DMS79 treated with DMSO at 0.1 percent for 48 hours (cell line): ENCODE data around the gene SRPK3.
"Not testable (repeated sequence)": the region's sequence is repeated elsewhere in the genome, so short reads cannot be mapped to it uniquely, and the experiment has no call there.

Experiments used
- DNase-seq: peaks from one replicate; lab custom pipeline; 2025; lab: John Stamatoyannopoulos, UW

SRPK3 gene, protein sequence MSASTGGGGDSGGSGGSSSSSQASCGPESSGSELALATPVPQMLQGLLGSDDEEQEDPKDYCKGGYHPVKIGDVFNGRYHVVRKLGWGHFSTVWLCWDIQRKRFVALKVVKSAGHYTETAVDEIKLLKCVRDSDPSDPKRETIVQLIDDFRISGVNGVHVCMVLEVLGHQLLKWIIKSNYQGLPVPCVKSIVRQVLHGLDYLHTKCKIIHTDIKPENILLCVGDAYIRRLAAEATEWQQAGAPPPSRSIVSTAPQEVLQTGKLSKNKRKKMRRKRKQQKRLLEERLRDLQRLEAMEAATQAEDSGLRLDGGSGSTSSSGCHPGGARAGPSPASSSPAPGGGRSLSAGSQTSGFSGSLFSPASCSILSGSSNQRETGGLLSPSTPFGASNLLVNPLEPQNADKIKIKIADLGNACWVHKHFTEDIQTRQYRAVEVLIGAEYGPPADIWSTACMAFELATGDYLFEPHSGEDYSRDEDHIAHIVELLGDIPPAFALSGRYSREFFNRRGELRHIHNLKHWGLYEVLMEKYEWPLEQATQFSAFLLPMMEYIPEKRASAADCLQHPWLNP

DNA sequence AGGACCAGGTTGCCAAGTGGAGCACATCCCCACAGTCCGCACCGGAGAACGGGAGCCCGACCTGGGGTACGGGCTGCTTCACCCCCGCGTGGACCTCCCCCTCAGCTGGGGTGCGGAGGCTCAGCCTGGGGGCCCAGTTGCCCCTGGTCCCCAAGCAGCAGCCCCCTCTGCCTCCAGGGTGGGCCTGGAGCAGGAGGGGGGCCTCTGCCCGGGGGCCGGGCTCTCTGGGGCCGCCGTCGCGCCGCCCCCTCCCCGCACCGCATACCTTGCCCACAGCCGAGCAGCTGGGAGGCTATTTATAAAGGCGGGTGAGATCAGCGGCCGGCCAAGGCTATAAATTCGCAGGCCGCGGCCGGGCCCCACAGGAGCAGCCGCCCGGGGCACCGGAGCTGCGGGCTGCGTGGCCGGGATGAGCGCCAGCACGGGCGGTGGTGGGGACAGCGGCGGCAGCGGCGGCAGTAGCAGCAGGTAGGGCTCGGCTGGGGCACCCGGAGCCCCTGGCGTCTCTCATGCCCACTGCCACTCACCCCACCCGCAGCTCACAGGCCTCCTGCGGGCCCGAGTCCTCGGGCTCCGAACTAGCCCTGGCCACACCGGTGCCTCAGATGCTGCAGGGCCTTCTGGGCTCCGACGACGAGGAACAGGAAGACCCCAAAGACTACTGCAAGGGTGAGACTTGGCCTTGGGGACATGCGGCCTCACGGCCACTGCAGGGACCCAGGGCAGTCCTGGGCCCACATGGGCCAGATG is at the start of gene SRPK3:
Gene SRPK3, plus strand, starts transcription at position 364 of the 750 bp plus-strand sequence. Its CDS starts 46 bp downstream, at position 410.
- peak; percentile 1 for DNase-seq

DNA sequence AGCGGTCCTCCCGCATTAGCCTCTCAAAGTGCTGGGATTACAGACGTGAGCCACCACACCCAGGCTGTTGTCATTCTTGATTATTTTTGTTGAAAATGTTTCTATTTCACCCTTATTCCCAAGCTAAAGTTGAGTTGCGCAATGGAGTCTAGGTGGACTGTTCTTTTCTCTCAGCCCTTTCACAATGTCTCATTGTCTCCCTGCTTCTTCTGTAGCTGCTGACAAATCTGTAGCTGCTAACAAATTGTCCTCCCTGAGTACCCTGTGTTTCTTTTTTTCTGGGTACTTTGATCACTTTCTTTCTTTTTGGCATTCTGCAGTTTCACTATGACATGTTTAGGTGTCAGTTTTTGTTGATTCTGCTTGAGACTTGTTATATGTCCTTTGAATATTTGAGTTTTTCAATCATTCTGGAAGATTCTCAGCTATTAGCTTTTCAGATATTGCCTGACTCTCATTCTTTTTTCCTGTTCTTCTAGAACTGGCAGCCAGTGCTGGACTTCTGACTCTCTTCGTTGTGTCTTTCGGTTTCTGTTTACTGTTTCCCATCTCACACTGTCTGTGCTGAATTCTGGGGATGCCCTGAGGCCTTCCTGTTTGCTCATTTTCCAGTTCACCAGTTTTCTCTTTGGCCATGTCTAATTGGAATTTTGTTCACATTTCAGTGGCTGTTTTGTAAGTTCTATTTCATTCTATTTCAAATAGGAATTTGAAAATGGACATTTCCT is 49.6 kb upstream of the SRPK3 start:
- no peak for DNase-seq

DNA sequence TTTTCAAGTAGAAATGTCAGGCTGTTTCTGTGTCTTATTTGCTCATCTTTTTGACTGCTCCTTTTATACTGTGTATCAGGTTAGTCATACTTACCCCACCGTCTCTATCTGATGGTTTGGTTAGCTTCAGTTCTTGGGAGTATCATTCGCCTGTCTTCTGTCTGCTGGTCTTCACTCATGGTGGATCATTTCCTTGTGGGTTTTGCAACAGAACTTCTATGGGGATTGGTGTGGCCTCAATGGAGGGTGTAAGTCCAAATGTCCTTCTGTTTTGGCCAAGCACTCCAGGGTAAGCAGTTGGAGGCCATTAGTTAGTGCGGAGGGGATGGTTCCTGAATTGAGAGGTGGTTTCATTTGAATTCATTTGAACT is 49.0 kb upstream of the SRPK3 start:
- no peak for DNase-seq

DNA sequence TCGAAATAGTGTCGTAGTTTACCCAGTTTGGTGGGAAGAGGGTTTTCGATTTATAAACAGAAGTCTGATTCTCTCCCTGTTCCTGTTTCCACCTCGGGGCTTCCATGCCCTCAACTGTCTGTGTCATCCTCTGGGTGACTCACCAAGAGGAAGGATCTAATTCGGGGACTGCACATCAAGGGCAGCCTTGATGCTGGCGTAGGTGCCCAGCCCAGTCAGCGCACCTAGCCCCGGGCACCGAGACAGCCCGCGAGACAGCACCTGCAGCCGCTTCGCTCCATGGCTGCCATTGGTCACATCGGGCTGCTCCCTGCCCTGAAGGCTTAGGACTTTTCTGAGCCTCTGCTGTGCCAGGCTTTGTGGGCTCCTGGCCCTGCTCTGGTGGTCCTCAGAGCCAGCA is 48.4 kb upstream of the SRPK3 start:
- no peak for DNase-seq

DNA sequence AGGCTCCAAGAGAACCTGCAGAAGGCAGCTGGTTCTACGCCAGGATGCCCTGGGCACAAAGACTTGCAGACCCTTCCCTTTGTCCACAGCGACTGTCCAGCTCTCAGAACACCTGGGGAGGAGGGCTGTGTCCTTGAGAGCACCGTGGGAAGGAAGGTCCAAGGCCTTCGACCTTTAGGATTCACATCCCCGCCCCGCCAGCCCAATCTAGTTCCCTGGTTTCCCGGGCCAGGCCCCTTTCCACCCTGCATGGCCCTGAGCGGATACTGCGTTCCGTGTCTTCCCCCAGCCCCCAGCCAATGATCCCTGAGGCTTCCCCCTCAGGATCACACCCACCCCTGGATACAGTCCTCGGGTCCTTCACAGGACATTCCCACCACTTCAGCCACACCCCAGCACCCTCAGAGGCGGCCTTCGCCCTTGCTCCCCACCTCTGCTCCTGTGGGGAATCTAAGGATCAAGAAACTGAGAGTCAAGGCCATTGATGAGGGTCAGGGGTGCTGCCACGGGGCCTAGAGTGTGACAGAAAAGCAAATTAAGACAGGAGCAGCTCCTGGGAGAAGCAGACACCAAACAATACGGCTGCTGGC is 47.1 kb upstream of the SRPK3 start:
- DNase-seq, result no peak

DNA sequence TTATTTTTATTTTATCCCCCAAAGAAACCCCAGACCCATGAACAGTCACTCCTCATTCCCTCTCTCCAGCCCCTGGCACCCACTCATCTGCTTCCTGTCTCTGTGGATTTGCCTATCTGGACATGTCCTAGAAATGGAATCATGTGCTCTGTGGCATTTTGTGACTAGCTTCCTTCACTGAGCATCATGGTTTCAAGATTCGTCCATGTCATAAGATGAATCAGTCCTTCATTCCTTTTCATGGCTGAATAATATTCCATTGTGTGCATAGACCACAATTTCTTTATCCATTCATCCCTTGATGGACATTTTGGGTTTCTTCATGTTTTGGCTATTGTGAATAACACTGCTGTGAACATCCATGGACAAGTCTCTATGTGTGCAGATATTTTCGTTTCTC is 46.0 kb upstream of the SRPK3 start:
- DNase-seq, result no peak

DNA sequence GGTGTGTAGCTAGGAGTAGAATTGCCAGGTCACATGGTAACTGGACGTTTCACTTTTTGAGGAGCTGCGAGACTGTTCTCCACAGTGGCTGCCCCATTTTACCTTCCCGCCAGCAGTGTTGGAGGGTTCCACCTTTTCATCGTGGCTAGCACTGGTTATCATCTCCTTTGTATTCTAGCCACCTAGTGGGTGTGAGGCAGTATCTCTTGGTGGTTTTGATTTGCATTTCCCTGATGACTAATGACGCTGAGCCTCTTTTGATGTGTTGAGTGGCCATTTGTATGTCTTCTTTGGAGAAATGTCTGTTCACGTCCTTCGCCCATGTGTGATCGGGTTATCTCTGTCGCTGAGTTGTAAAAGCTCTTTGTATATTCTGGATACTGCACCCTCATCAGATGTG is 45.6 kb upstream of the SRPK3 start:
- no peak for DNase-seq

DNA sequence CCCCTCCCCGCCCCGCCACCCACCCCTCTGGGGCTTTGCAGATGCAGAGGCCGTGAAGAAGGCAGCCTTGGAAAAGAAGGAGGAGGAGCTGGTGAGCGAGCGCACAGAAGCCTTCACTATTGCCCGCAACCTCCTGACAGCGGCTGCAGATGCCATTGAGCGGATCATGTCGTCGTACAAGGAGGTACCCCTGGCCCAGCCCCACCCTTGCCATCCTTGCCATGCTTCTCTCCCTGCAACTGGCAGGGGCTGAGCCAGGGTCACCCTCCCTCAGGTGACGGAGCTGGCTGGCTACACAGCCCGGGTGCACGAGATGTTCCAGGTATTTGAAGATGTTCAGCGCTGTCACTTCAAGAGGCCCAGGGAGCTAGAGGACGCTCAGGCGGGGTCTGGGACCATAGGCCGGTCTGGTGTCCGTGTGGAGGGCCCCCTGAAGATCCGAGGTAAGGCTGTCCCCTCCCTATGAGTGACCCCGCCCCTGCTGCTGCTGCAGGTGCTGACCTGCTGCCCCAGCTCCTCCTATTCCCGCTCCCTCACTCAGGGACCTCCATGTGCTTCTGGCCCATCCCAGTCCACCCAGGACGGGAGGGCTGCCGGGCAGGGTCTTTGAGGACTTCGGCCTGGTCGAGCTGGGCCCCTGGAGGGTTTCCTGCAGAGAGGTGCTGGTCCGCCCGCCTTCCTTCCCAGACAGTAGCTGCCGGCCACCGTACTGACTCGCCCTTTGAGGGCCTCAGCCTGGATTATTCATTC is 44.6 kb upstream of the SRPK3 start:
- DNase-seq, result no peak

DNA sequence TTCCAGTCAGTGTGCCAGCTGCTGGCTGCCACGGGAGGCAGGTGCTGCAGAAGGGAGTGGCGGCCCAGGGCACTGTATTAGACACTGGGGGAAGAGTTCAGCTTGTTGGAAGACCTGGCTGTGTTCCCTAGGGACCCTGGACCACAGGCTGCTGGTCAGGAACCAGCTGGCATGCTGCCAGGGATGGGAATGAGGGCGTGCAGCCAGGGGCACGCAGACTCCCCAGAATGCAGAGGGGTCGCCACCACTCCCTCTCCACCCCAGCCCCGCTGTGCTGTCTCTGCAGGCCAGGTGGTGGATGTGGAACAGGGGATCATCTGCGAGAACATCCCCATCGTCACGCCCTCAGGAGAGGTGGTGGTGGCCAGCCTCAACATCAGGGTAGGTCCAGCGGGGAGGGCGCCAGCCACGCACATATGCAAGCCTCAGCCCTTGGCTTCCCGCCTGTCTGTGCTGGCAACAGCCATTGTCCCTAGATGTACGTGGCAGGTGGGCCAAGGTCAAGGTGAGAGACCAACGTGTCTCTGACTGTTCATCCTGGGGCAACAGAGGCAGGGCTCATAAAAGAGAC is 43.9 kb upstream of the SRPK3 start:
- DNase-seq, result peak; percentile 30

DNA sequence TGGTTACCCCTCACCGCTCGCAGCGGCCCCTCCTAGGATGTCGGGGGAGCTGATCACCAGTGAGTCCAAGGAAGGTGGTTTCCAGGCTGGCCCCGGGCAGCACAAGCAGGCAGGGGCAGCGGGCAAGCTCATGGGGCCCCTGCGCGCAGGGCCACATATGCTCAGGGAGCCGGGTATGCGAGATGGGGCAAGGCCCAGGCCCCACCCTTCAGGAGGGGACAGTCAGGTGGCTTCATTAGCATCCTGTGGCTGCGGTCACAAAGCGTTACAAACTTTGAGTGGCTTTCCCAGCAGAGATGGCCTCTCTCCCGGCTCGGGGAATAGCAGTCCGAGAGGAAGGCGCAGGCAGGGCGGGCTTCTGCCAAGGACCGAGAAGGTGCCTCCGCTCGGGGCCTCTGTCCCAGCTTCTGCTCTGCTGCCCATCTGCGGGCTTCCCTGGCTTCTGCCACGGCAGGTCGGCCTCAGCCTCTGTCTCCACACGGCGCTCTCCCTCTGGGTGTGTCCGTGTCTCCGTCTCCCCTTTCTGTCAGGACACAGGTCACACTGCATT is 42.7 kb upstream of the SRPK3 start:
- DNase-seq, result no peak

DNA sequence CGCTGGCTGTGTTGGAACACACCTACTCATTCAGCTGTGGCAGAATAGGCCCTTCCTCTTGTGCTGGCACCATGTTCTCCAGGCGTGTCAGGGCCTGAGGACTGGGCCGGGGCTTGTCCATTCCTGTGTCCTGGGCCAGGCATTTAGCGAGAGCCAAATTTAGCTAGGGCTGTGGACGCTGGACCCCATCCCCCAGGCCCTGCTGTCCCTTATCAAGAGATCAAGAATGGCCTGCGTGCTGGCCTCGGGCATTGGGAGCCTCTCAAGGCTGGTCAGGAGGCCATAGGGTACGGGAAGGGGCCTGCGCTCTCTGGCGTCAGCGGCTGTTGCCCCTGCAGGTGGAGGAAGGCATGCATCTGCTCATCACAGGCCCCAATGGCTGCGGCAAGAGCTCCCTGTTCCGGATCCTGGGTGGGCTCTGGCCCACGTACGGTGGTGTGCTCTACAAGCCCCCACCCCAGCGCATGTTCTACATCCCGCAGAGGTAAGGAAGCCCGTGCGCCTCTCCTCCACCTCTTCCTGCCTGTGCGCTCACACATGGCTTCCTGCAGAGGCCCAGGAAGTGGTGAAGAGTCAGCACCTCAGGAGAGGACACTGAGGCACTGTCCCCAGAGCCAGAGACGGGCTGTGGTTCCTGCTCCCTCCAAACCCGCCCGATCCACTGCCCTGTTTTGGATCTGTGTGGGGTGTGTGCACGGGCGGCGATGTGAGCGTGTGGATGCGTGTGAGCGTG is 40.9 kb upstream of the SRPK3 start:
- no peak for DNase-seq

DNA sequence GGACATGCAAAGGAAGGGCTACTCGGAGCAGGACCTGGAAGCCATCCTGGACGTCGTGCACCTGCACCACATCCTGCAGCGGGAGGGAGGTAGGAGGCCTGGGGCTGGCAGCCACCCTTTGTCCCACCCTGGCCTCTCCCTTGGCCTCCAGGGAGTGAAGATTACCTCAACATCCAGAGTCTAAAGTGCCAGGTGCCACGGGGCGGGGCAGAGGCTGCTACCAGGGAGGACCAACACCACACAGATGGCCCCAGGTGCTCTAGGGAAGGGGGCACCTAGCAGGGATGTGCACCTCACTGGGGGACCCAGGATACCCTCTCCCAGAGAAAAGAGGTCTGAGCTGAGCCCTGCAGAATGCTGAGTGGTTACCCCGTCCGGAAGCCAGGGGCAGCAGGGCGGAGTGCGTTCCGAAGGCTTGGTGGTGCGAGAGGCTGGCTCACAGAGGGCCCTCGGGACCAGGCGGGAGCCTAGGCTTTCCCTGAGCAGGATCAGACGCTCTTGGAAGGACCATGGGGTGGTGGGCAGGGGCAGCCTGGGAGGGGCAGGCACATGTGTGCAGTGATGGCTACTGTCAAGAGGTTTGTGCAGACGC is 40.1 kb upstream of the SRPK3 start:
- no peak for DNase-seq

DNA sequence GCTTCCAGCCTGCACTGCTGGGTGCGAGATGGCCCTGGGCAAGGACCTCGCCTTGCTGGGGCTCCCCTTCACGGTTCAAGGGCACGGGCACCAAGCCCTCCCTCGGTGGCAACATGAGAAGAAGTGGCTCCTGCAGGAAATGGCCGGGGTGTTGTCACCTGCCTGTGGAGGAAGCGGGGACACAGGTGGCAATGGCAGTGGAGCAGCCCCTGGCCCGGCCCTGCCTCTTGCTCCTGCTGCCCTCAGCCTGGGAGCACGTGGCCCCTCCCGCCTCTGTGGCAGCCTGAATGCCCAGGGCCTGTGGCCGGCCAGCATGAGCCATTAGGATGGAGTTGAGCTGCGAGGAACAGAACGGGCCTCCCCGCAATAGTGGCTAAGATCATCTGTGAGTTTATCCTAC is 39.4 kb upstream of the SRPK3 start:
- DNase-seq, result no peak

DNA sequence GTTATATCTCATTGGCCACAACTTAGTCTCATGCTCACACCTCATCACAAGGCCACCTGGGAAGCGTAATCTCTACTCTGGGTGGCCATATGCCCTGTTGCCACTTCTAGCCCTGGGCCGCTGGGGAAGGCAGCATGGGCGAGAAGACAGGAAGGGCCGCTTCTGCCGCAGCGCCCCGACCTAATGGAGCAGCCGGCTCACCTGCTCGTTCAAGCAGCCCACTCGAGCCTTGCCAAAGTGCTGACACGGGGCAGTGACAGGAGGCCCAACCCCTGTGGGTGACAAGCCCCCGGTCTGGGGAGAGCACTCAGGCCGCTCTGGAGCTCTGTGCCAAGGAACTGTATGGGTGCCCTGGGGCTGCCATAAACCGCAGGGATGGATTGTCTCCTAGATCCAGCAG is 38.7 kb upstream of the SRPK3 start:
- not testable (repeated sequence) for DNase-seq

DNA sequence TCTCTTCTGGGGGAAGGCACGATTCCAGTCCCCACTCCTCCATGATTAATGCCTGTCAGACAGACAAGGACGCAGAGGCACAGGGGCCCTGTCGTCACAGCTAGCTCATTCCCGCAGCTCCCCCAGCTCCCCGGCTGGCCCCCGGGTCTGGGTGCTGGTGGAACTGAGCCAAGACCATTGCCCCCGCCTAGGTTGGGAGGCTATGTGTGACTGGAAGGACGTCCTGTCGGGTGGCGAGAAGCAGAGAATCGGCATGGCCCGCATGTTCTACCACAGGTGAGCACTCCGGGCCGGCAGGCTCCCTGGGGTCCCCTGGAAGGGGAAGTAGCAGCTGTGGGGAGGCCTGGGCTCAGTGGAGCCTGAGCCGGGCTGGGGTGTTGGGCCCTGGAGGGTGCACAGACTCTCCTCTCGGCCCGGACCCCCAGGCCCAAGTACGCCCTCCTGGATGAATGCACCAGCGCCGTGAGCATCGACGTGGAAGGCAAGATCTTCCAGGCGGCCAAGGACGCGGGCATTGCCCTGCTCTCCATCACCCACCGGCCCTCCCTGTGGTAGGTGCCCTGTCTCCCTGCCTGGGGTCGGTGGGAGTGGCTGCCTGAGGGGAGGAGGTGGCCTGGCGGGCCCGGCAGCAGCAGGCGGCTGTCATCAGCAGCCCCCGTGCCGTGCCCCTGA is 37.9 kb upstream of the SRPK3 start:
- DNase-seq, result not testable (repeated sequence)

DNA sequence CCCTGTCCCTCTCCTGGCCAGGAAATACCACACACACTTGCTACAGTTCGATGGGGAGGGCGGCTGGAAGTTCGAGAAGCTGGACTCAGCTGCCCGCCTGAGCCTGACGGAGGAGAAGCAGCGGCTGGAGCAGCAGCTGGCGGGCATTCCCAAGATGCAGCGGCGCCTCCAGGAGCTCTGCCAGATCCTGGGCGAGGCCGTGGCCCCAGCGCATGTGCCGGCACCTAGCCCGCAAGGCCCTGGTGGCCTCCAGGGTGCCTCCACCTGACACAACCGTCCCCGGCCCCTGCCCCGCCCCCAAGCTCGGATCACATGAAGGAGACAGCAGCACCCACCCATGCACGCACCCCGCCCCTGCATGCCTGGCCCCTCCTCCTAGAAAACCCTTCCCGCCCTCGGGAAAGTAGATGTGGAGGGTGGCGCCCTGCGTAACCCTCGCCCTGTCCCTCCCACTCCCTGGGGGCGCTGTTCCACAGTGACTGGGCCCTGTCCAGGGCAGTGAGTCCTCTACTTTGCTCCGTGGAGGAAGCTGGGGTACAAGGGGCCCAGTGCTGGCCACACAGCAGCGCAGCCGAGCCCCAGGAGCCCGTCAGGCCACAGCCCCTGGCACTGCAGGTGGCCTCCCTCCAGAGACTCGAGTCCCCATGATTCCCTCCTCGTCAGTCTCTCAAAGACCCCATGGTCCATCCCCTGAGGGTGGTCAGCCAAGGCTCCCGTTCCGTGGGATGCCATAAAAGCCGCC is 37.2 kb upstream of the SRPK3 start:
- not testable (repeated sequence) for DNase-seq

DNA sequence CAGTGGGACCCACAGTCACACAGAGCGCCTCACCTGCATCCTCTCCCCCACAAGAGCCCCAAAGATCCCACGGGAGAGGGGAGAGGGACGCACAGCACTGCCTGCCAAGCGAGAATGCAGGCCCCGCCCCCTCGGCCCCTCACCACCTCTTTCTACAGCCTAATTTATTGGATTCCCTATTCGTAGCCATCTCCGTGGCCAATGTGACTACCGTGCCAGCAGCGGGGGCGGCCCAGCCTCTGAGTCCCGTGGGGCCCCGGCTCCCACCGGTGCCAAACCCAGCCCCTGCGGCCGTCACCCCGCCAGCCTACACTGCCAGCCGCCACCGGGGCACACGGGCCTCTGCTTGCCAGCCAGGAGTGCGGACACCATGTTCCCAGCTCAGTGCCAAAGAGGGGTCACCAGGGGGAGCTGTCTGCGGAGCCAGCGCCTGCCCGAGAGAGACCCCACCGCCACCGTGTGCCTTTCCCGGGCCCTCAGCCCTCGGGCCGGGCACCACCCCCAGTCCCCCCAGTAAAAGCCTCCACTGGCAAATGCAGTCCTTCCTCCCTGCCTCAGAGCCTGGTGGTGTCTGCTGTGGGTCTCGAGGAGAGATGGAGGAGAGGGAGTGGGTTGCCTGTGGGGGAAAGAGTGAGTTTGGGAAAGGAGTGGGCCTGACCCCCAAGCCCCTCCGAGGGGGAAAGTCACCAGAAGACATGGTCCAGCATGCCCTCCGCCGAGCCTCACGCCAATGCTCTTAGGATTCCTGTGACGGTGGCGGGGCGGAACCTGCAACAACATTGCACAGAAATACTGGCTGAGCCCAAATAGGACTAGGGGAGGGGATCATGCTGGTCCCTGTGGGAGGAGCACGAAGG is 36.4 kb upstream of the SRPK3 start:
- no peak for DNase-seq
